NCI-H1436 treated with DMSO at 0.1 percent for 48 hours (cell line): Measurements from ENCODE around the gene TMEM170B.
"Not testable (repeated sequence)": the region's sequence is repeated elsewhere in the genome, so short reads cannot be mapped to it uniquely, and the experiment has no call there.

Experiments used
- DNase-seq: peaks from one replicate; lab custom pipeline; 2025; lab: John Stamatoyannopoulos, UW

Gene TMEM170B

GRCh38 chr6:11528996-11529395 is 8.6 kb upstream of the TMEM170B start:
- DNase-seq = no peak

GRCh38 chr6:11532097-11532496 is 5.5 kb upstream of the TMEM170B start:
- DNase-seq = no peak

- DNase-seq = no peak
Measured at GRCh38 chr6:11534561-11534960, 3.0 kb upstream of the TMEM170B start.

- no peak for DNase-seq
Measured at GRCh38 chr6:11535801-11536230, 1.7 kb upstream of the TMEM170B start.

GRCh38 chr6:11536795-11537194 is 754 bp upstream of the TMEM170B start:
- no peak for DNase-seq

- no peak for DNase-seq
Measured at GRCh38 chr6:11538052-11538818, 686 bp downstream of the TMEM170B start.

GRCh38 chr6:11538819-11539468 is 1.4 kb downstream of the TMEM170B start:
- no peak for DNase-seq

- no peak for DNase-seq
Measured at GRCh38 chr6:11542863-11543262, 5.3 kb downstream of the TMEM170B start.

GRCh38 chr6:11543919-11544518 is 6.5 kb downstream of the TMEM170B start:
- no peak for DNase-seq

GRCh38 chr6:11547846-11548245 is 10.3 kb downstream of the TMEM170B start:
- not testable (repeated sequence) for DNase-seq

GRCh38 chr6:11548578-11548977 is 11.0 kb downstream of the TMEM170B start:
- not testable (repeated sequence) for DNase-seq

- no peak for DNase-seq
Measured at GRCh38 chr6:11551053-11551452, 13.5 kb downstream of the TMEM170B start.

GRCh38 chr6:11552442-11552841 is 14.9 kb downstream of the TMEM170B start:
- DNase-seq = no peak

GRCh38 chr6:11553824-11554223 is 16.3 kb downstream of the TMEM170B start:
- no peak for DNase-seq

GRCh38 chr6:11556309-11556708 is 18.8 kb downstream of the TMEM170B start:
- no peak for DNase-seq

GRCh38 chr6:11563793-11564192 is 26.2 kb downstream of the TMEM170B start:
- no peak for DNase-seq

- no peak for DNase-seq
Measured at GRCh38 chr6:11566609-11567008, 29.1 kb downstream of the TMEM170B start.

GRCh38 chr6:11571073-11571472 is 33.5 kb downstream of the TMEM170B start:
- DNase-seq = no peak

GRCh38 chr6:11575408-11576033 is 38.0 kb downstream of the TMEM170B start:
- no peak for DNase-seq

GRCh38 chr6:11580686-11581405 is 43.3 kb downstream of the TMEM170B start:
- no peak for DNase-seq

- no peak for DNase-seq
Measured at GRCh38 chr6:11584244-11584643, 46.7 kb downstream of the TMEM170B start.

GRCh38 chr6:11585426-11586016 is 48.0 kb downstream of the TMEM170B start:
- no peak for DNase-seq
